Epidermal melanocyte (primary cell): ENCODE results near the gene GLIS1.

Source experiments
- DNase-seq: peaks from one replicate; pipeline ENCODE4 v3.0.0; 2011; ENCODE audit warnings: low spot score; ENCODE audit not compliant: insufficient read length

GLIS1 gene

DNA sequence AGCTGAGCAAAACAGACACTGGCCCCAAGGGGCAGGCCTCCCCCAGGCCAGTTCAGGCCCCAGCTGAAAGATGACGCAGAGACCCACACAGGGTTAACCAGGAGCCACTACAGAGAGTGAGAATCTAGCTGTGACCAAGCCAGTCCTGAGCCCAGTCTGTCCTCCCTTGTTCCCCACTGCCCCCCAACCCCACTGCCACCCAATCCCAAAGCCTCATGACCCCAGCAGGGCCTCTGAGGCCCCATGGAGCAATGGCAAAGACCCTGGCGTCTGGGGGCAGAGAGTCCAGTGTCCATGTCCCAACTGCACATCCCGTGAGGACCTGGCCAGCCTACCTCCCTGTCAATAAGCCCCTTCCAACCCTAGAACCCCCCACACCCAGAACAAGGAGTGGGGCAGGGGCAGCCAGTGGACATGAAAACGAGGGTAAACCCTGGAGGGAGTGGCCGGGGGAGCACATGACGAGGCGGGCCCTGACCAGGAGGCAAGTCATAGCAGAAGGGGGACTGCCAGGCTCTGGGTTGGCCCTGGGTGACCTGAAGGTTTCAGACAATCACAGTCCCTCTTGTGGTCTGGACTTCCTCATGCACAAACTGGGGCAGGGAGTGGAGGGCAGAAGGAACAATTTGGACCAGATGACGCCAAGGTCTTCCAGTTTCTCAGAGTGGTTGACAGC lies 100.5 kb downstream of the GLIS1 start:
- no peak for DNase-seq

GRCh38 chr1:53637511-53638359 lies 101.2 kb downstream of the GLIS1 start:
- no peak for DNase-seq

DNA sequence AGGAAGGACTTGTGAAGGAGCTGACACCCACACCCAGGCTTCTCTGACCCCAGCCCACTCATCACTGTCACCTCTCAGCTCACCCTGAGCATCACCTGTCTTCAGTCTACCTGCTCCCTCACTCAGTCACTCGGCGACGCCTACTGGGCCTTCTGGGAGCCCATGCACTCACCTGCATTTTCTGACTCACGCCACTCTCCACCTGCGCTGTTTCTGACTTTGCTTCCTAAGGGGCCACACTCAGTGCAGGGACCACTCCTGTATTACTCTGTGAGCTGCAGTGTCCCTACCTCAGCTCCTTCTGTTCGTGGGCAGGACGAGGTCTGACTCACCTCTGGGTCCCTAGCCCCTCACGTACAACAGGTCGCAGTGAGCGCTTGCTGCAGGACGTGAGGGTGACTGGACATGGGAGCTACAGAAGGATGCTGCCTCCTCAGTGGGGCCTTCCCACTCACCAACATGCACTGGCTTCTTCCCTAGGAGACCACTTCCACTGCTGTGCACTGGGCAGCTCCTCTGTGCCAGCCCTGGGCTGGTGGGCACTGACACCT lies 102.3 kb downstream of the GLIS1 start:
- DNase-seq: no peak

DNA sequence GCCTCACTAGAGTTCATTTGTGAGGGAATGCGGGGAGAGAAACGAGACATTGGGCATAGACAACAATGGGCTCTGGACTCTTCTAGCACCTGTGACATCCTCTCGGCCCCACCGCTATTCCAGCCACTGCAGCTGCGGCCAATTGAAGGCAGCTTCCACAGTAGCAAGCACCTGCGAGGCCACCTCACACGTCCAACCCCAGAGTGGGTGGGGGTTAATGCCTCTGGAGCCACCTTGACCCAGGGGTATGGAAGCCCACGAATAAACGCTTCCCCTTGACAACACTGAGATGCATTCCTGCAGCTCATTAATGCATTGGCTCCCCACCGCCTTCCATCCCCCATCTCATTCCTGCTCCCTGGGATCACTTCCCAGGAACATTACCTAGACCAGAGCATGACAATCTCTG lies 104.4 kb downstream of the GLIS1 start:
- DNase-seq: no peak

- no peak for DNase-seq
Measured at GRCh38 chr1:53633073-53633704, 105.8 kb downstream of the GLIS1 start.

DNA sequence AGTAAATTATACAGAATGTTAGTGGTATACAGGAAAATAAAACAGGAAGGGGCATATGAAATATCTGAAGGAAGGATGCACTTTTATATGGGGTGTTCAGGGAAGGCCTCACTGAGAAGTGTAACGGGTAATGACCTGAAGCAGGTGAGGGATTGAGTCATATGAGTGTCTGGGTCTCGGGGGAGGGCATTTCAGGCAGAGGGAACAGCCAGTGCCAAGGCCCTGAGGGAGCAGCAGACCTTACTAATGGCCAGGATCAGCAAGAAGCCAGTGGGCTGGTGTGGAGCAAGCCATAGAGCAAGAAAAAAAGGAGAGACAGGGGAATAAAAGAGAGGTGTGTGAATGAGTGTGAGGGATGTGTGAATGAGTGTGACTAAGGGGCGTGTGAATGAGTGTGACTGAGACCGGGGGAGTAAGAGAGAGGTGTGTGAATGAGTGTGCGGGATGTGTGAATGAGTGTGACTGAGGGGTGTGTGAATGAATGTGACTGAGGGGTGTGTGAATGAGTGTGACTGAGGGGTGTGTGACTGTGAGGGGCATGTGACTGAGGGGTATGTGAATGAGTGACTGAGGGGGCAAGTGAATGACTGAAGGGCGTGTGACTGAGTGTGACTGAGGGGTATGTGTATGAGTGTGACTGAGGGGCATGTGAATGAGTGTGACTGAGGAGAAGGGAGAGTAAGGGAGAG lies 107.2 kb downstream of the GLIS1 start:
- no peak for DNase-seq

DNA sequence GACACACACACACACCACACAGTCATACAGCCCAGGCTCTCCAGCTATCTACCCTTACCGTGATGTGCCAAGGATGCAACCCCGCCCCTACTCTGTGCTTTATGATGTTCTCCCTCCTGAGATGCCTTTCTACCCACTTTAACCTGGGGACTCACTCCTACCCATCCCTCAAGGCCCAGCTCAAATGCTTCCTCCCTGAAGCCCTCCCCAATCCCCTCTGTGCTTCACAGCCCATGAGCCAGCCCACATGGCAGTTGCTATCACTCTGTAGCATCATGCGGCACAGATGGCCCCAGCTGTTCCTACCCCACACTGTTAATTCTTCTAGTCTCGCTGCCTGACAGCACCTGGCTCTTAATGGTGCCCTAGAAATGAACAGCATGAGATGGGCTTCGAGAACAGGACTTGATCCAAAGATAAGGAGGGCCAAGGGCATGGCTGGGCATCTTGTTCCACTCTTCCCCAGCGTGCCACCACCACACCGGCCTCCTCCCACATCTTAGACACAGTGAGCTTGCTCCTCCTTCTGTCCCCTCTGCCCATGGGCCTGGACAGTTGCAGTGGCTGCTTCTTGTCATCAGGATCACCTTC lies 109.8 kb downstream of the GLIS1 start:
- no peak for DNase-seq

GRCh38 chr1:53628286-53628955 lies 110.5 kb downstream of the GLIS1 start:
- no peak for DNase-seq

DNA sequence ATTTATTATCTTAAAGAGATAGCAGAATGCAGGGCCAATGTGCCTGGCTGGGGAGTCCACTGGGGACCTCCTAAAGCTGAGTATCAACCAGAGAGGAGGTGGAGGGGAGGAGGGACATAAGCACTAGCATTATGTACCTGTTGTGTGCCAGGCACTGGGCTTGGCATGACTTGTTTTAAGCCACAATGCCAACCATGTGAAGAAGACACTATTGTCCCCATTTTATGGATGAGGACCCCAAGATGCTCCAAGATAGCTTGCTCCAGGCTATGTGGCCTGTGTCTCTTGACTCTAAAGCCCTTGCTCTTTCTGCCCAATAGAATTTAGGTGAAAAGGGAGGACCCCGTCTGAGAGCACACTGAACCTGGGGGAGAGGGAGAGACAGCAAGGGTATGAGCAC lies 111.3 kb downstream of the GLIS1 start:
- no peak for DNase-seq

- DNase-seq: no peak
Measured at GRCh38 chr1:53627031-53627430, 111.9 kb downstream of the GLIS1 start.

GRCh38 chr1:53626616-53627015 lies 112.3 kb downstream of the GLIS1 start:
- DNase-seq: no peak

DNA sequence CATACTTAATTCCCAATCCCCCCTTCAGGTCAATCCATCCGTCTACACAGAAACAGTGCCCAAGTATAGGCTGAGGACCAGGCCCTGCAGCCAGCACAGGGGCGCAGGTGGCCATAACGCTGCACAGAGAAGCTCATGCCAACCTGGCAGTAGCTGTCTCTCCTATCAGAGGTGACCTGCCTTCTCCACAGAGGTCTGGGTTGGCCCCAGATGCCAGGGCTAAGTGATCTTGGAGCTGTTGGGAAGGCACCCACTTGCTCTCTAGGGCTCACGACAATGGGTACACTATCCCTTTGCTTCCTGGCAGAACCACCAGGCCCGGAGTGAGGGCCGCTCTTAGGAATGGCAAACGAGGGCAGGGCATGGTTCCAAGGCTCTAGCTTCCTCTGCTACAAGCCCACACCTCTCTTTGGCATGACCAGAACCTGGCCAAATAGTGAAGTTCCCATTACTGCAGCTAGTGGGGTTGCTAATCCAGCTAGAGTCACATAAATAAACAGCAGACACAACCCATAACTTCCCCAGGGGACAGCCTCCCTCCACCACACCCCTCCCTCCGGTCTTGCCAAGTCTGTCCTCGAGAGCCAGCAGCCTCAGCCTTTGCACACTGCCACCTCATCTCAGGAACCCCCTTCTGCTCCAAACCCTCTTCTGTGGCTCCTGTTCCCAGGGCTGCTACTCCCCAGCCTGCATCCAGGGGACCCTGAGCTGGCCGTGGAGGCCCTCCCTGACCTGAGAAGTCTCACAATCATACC lies 113.0 kb downstream of the GLIS1 start:
- DNase-seq: no peak

DNA sequence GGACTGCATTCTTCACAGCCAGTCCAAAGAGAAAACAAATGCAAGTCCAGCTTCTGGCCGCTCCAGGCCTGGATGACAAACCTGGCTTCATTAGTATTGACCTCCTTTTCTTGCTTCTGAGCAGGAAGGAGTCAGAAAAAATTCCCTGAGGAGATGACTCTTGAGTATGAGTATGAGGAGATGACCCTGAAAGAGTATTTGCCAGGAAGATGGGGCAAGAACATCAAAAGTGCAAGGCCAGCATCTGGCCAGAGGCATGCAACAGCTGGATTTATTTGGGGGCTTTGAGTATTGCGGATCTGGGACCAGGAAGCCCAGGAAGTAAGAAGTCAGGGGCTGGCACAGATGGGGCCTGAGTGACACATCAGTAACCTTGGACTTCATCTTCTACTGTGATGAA lies 113.9 kb downstream of the GLIS1 start:
- DNase-seq: no peak

GRCh38 chr1:53622531-53622930 lies 116.4 kb downstream of the GLIS1 start:
- DNase-seq: no peak

DNA sequence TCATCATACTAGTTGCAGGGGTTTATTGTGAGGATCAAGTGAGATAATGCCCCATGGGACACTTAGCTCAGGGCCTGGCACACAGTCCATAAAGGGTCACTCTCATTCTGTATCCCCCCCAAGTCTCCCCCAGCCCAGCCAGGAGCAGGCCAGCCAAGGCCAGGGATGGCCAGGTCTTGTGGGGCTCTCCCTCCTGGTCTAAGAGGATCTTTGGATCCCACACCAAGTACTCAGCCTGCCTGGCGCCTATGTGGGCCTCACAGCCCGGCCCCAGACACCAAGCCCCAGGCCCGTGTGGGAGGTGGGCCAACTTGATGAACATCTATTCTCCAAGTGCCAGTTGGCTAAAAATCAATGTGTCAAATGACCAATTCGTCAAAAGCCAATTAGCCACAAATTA lies 117.8 kb downstream of the GLIS1 start:
- DNase-seq: no peak

DNA sequence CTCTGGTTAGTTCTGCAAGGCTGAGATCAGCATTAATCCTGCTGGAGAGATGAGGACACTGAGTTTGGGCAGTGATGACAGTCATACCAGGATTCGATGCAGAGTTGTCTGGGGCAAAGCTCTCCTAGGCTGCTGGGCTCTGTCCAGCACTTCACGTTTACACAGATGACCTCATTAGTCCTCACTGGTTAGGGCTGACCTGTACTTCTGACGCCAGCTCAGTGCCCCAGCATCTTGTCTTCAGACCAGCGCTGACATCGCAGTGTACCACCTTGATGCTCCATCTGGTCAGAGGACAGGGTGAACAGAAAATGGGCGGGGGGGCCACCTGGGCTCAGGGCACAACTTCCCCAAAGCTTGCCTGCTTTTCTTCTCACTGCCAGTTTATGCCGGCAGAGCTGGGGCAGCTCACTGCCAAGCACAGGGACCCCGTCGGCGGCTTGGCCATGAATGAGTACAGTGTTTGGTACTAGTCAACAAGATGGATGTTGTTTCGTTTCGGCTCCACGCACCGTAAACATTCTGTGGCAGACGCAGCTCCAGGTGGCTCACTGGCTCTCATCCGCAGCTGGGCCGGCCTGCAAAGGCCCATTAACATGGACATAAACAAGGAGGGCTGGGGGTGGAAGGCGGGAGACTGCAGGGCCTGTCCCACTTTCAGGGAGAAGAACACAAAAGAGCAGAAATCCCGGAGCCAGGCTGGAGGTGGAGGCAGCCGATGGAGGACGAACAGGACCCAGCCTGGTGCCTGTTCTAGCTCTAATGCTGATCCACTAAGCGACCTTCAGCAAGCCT lies 118.7 kb downstream of the GLIS1 start:
- no peak for DNase-seq

DNA sequence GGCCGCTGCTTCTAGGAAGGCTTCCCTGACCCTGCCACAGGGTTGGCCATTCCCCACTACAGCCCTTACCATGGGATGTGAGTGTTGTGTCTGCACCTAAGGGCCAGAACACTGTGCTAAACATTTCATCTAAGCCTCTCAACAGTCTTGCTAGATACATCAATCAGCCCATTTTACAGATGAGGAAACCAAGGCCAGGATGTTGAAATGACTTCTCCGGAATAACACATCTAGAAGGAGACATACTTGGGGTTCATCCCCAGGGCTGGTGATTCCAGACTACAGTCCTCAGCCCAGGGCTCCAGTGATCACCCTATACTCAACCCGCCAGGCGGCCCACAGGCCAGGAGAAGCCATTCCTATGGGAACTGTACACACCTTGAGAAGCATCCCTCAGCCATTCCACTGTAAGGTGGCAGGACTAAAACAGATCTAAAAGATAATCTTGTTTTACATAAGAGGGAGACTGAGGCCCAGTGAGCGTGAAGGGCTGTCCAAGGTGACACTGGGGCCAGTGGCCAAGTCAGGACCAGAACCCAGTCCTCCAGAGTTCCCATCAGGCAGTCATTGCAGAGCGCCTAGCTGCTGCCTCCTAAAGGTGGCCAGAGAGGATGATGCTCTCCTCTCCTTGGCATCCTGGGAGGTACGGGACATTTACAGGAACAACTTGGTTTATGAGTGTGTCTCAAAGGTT lies 119.5 kb downstream of the GLIS1 start:
- DNase-seq: no peak
